Breast epithelium (tissue), 3 donors: ENCODE measurements around the gene MDK.

ENCODE experiments used
- POLR2A ChIP-seq: fragments of 450-650 bp; IDR thresholded peaks from one replicate; pipeline ENCODE4 v1.6.1; 2016; ENCODE audit warnings: antibody characterized with exemption, mild to moderate bottlenecking, moderate library complexity
- TF ChIP-seq, protein P1 (sequence below), 3 donors: fragments of 450-650 bp; IDR thresholded peaks; one replicate each; pipeline ENCODE4 v1.5.1; 2016 to 2017; ENCODE audit warnings: antibody characterized with exemption in 3 of 3, mild to moderate bottlenecking in 3 of 3, moderate library complexity in 3 of 3

DNA sequence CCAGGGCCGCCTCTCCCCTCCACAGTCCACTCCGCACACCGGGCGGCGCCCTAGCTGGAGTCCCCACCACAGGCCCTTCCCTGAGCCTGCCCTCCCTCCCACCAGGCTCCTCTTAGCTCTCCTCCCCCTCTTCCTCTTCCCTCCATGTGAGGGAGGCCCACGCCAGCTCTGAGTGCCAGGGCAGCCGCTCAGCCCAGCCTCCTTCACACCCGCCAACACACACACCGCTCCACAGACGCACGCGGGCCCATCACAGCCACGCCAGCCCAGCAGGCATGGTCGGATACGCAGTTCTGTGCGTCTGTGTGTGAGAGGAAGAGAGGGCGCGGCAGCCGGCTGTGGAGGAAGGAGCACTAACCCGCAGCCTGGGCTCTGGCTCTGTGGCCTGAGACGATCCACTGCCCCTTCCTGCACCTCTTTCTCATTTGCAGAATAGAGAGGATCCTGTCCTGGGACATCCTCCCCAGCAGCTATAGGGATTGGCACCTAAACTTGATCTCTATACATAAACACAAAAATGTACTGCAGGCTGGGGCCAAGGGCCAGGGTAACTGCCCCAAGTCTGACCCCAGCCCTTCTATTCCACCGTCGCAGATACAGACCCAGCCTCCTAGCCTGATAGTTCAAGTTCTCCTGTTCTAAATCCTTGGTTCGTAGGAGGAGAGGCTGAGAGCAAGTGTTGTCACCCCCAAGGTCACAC, 6.6 kb downstream of the MDK start:
- TF ChIP-seq POLR2A, result no peak
- TF ChIP-seq, protein P1, sequence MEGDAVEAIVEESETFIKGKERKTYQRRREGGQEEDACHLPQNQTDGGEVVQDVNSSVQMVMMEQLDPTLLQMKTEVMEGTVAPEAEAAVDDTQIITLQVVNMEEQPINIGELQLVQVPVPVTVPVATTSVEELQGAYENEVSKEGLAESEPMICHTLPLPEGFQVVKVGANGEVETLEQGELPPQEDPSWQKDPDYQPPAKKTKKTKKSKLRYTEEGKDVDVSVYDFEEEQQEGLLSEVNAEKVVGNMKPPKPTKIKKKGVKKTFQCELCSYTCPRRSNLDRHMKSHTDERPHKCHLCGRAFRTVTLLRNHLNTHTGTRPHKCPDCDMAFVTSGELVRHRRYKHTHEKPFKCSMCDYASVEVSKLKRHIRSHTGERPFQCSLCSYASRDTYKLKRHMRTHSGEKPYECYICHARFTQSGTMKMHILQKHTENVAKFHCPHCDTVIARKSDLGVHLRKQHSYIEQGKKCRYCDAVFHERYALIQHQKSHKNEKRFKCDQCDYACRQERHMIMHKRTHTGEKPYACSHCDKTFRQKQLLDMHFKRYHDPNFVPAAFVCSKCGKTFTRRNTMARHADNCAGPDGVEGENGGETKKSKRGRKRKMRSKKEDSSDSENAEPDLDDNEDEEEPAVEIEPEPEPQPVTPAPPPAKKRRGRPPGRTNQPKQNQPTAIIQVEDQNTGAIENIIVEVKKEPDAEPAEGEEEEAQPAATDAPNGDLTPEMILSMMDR (IDR thresholded peaks at IDR 0.05), result no peak
